Measurements from ENCODE around the gene PLXNA1.

The PLXNA1 gene

GRCh38 chr3:126945891-126946290, 37.0 kb upstream of the PLXNA1 start:
- H3K4me3 Mint-ChIP-seq: no peak overlapping the region
- no peaks in the 10 kb centered on the region for H3K9me3 Mint-ChIP-seq
- ATAC-seq: no peak
- DNase-seq: no peak
- H3K27me3 Mint-ChIP-seq: no peaks in the 10 kb centered on the region
- H3K36me3 Mint-ChIP-seq (ENCODE audit: low read depth): peaks cover 9% of the 10 kb centered on the region
- no peak overlapping the region for H3K27ac Mint-ChIP-seq
- no peaks in the 10 kb centered on the region for H3K4me1 Mint-ChIP-seq

GRCh38 chr3:126946405-126946804, 36.5 kb upstream of the PLXNA1 start:
- no peak overlapping the region for H3K27ac Mint-ChIP-seq
- peaks cover 9% of the 10 kb centered on the region for H3K36me3 Mint-ChIP-seq (ENCODE audit: low read depth)
- H3K27me3 Mint-ChIP-seq: no peaks in the 10 kb centered on the region
- DNase-seq: no peak
- no peaks in the 10 kb centered on the region for H3K4me1 Mint-ChIP-seq
- H3K9me3 Mint-ChIP-seq: no peaks in the 10 kb centered on the region
- no peak for ATAC-seq
- H3K4me3 Mint-ChIP-seq: no peak overlapping the region

- no peaks in the 10 kb centered on the region for H3K9me3 Mint-ChIP-seq
- H3K36me3 Mint-ChIP-seq (ENCODE audit: low read depth): peaks cover 9% of the 10 kb centered on the region
Observed at GRCh38 chr3:126947429-126947828, 35.5 kb upstream of the PLXNA1 start.

GRCh38 chr3:126948980-126949535, 33.9 kb upstream of the PLXNA1 start:
- no peak for DNase-seq
- Mint-ChIP-seq H3K27ac (no peak overlapping the region), H3K36me3 (ENCODE audit: low read depth) (peaks cover 6% of the 10 kb centered on the region), H3K4me3 (no peak overlapping the region), H3K4me1 (no peaks in the 10 kb centered on the region), H3K27me3 (no peaks in the 10 kb centered on the region), H3K9me3 (no peaks in the 10 kb centered on the region)
- no peak for ATAC-seq

More at GRCh38 chr3:126947429-126947828, 35.5 kb upstream of the PLXNA1 start:
- DNase-seq (no peak), ATAC-seq (peak; percentile 29)
- H3K27me3 Mint-ChIP-seq: no peaks in the 10 kb centered on the region
- H3K4me1 Mint-ChIP-seq: no peaks in the 10 kb centered on the region
- H3K4me3 Mint-ChIP-seq: no peak overlapping the region
- H3K27ac Mint-ChIP-seq: no peak overlapping the region

- H3K27ac Mint-ChIP-seq: no peak overlapping the region
- H3K4me1 Mint-ChIP-seq: no peaks in the 10 kb centered on the region
- no peaks in the 10 kb centered on the region for H3K9me3 Mint-ChIP-seq
- no peaks in the 10 kb centered on the region for H3K27me3 Mint-ChIP-seq
- no peak for ATAC-seq
- H3K4me3 Mint-ChIP-seq: no peak overlapping the region
- no peak for DNase-seq
- H3K36me3 Mint-ChIP-seq (ENCODE audit: low read depth): peaks cover 6% of the 10 kb centered on the region
Observed at GRCh38 chr3:126951561-126951960, 31.4 kb upstream of the PLXNA1 start.

GRCh38 chr3:126952261-126952982, 30.5 kb upstream of the PLXNA1 start:
- no peak for ATAC-seq
- Mint-ChIP-seq H3K27me3 (no peaks in the 10 kb centered on the region), H3K9me3 (no peaks in the 10 kb centered on the region), H3K36me3 (ENCODE audit: low read depth) (peaks cover 6% of the 10 kb centered on the region), H3K4me3 (no peak overlapping the region), H3K27ac (no peak overlapping the region), H3K4me1 (no peaks in the 10 kb centered on the region)
- DNase-seq: no peak

GRCh38 chr3:126952983-126953660, 29.8 kb upstream of the PLXNA1 start:
- H3K36me3 Mint-ChIP-seq (ENCODE audit: low read depth): peaks cover 6% of the 10 kb centered on the region
- H3K27me3 Mint-ChIP-seq: no peaks in the 10 kb centered on the region
- no peak overlapping the region for H3K27ac Mint-ChIP-seq
- no peak for ATAC-seq
- no peaks in the 10 kb centered on the region for H3K4me1 Mint-ChIP-seq
- no peaks in the 10 kb centered on the region for H3K9me3 Mint-ChIP-seq
- H3K4me3 Mint-ChIP-seq: no peak overlapping the region
- no peak for DNase-seq

GRCh38 chr3:126954141-126954842, 28.6 kb upstream of the PLXNA1 start:
- Mint-ChIP-seq H3K27me3 (no peaks in the 10 kb centered on the region), H3K4me1 (no peaks in the 10 kb centered on the region), H3K36me3 (ENCODE audit: low read depth) (no peaks in the 10 kb centered on the region), H3K27ac (no peak overlapping the region), H3K4me3 (no peak overlapping the region), H3K9me3 (no peaks in the 10 kb centered on the region)
- DNase-seq: peak; percentile 12
- peak; percentile 81 for ATAC-seq

- Mint-ChIP-seq H3K36me3 (ENCODE audit: low read depth) (no peaks in the 10 kb centered on the region), H3K27ac (no peak overlapping the region), H3K9me3 (no peaks in the 10 kb centered on the region), H3K4me3 (no peak overlapping the region), H3K4me1 (no peaks in the 10 kb centered on the region), H3K27me3 (no peaks in the 10 kb centered on the region)
- DNase-seq (no peak), ATAC-seq (no peak)
Observed at GRCh38 chr3:126955004-126955790, 27.7 kb upstream of the PLXNA1 start.

GRCh38 chr3:126956361-126956760, 26.6 kb upstream of the PLXNA1 start:
- Mint-ChIP-seq H3K4me3 (no peak overlapping the region), H3K4me1 (no peaks in the 10 kb centered on the region), H3K9me3 (no peaks in the 10 kb centered on the region), H3K27me3 (no peaks in the 10 kb centered on the region), H3K36me3 (ENCODE audit: low read depth) (no peaks in the 10 kb centered on the region), H3K27ac (no peak overlapping the region)
- ATAC-seq: no peak
- no peak for DNase-seq

- Mint-ChIP-seq H3K4me1 (no peaks in the 10 kb centered on the region), H3K27ac (no peak overlapping the region), H3K4me3 (no peak overlapping the region), H3K9me3 (no peaks in the 10 kb centered on the region), H3K36me3 (ENCODE audit: low read depth) (no peaks in the 10 kb centered on the region), H3K27me3 (no peaks in the 10 kb centered on the region)
- DNase-seq (no peak), ATAC-seq (no peak)
Observed at GRCh38 chr3:126956866-126957650, 25.9 kb upstream of the PLXNA1 start.

- H3K4me1 Mint-ChIP-seq: no peaks in the 10 kb centered on the region
- H3K9me3 Mint-ChIP-seq: no peaks in the 10 kb centered on the region
- H3K36me3 Mint-ChIP-seq (ENCODE audit: low read depth): no peaks in the 10 kb centered on the region
- DNase-seq (no peak), ATAC-seq (no peak)
- no peaks in the 10 kb centered on the region for H3K27me3 Mint-ChIP-seq
- H3K4me3 Mint-ChIP-seq: no peak overlapping the region
- no peak overlapping the region for H3K27ac Mint-ChIP-seq
Observed at GRCh38 chr3:126957776-126958637, 24.9 kb upstream of the PLXNA1 start.

- Mint-ChIP-seq H3K27ac (no peak overlapping the region), H3K4me1 (no peaks in the 10 kb centered on the region), H3K4me3 (no peak overlapping the region), H3K9me3 (no peaks in the 10 kb centered on the region), H3K27me3 (no peaks in the 10 kb centered on the region), H3K36me3 (ENCODE audit: low read depth) (no peaks in the 10 kb centered on the region)
- DNase-seq (no peak), ATAC-seq (no peak)
Observed at GRCh38 chr3:126958638-126959085, 24.3 kb upstream of the PLXNA1 start.

All from activated naive CD8-positive, alpha-beta T cell treated with anti-CD3 and anti-CD28 coated beads, Interleukin-2, amount 50 U/mL, for 24 hours (primary cell).